CD4-positive, CD25-positive, alpha-beta regulatory T cell (primary cell): ENCODE data around the gene AKAP10. TPM values are rescaled to one million over a fixed set of nuclear protein-coding genes. Genes with fewer than 3 reads are reported as not detected.
A peak's percentile ranks its signal among the peaks of the same experiment; 100 is the strongest.

Experiments
- ATAC-seq, 2 donors: fragments of 150-1000 bp; cut with Tn5 transposase; one replicate each; pipeline ENCODE4 v1.10.0; 2021; ENCODE audit warnings: low read depth in 2 of 2, moderate number of reproducible peaks in 2 of 2, moderate library complexity in 1 of 2
- DNase-seq, 3 donors: peaks; one replicate each; pipeline versions ENCODE4 v3.0.0 to v3.0.0-alpha.2; 2012 to 2022; ENCODE audit warnings: mixed read lengths in 1 of 3
- H3K27ac ChIP-seq: one replicate; pipeline ENCODE4 v1.7.0; 2013; ENCODE audit warnings: mild to moderate bottlenecking, low read length; ENCODE audit not compliant: insufficient read depth, poor library complexity, severe bottlenecking
- H3K27me3 ChIP-seq: one replicate; pipeline ENCODE4 v1.7.0; 2013; ENCODE audit warnings: low read length; ENCODE audit not compliant: control insufficient read depth, insufficient read depth
- H3K36me3 ChIP-seq: one replicate; pipeline ENCODE4 v1.7.0; 2013; ENCODE audit warnings: mild to moderate bottlenecking, low read length, moderate library complexity; ENCODE audit not compliant: control insufficient read depth, insufficient read depth
- H3K4me1 ChIP-seq: 2 replicates; pipeline ENCODE4 v1.7.0; 2013; ENCODE audit warnings: mild to moderate bottlenecking, low read length; ENCODE audit not compliant: insufficient read depth, control insufficient read depth, poor library complexity, severe bottlenecking
- H3K4me3 ChIP-seq: one replicate; pipeline ENCODE4 v1.7.0; 2013; ENCODE audit warnings: low read depth, mild to moderate bottlenecking, low read length, moderate library complexity
- H3K9me3 ChIP-seq, 2 experiments: 1 replicate in 1 of 2; 2 replicates in 1 of 2; pipeline ENCODE4 v1.7.0; 2013; ENCODE audit warnings: low read length in 2 of 2, mild to moderate bottlenecking in 1 of 2, moderate library complexity in 1 of 2; ENCODE audit not compliant: control insufficient read depth in 2 of 2
- H3K27ac Mint-ChIP-seq, 3 donors: one replicate each; pipeline ENCODE4 v1.8.0; 2020 to 2022; ENCODE audit warnings: mild to moderate bottlenecking in 3 of 3, mixed read lengths in 3 of 3, moderate library complexity in 2 of 3
- H3K27me3 Mint-ChIP-seq: one replicate; pipeline ENCODE4 v1.8.0; 2022; ENCODE audit warnings: mild to moderate bottlenecking, mixed read lengths
- H3K36me3 Mint-ChIP-seq: one replicate; pipeline ENCODE4 v1.8.0; 2020; ENCODE audit warnings: mixed read lengths
- H3K4me1 Mint-ChIP-seq, 4 donors: one replicate each; pipeline ENCODE4 v1.8.0; 2020 to 2022; ENCODE audit warnings: mixed read lengths in 4 of 4, mild to moderate bottlenecking in 1 of 4
- H3K4me3 Mint-ChIP-seq, 4 donors: one replicate each; pipeline ENCODE4 v1.8.0; 2020 to 2022; ENCODE audit warnings: mild to moderate bottlenecking in 4 of 4, mixed read lengths in 4 of 4, moderate library complexity in 3 of 4
- H3K9me3 Mint-ChIP-seq, 7 donors: one replicate each; pipeline ENCODE4 v1.8.0; 2020 to 2022; ENCODE audit warnings: mixed read lengths in 7 of 7, mild to moderate bottlenecking in 3 of 7, moderate library complexity in 2 of 7
- polyA plus RNA-seq, 4 donors: library from polyadenylated mRNA; unstranded; fragments of 300-500 nt; fragmentation: Illumina TruSeq; gene quantifications; one replicate each; pipeline ENCODE4 v1.2.3, GENCODE V29; 2021
- total RNA-seq: library from RNA; stranded (reverse); gene quantifications from one replicate; pipeline ENCODE4 v1.2.3, GENCODE V29; 2022

Gene AKAP10
- total and polyA plus RNA-seq, 5 donors from 2014 or later: 17.7 to 46.2 (median 19.0) TPM

DNA sequence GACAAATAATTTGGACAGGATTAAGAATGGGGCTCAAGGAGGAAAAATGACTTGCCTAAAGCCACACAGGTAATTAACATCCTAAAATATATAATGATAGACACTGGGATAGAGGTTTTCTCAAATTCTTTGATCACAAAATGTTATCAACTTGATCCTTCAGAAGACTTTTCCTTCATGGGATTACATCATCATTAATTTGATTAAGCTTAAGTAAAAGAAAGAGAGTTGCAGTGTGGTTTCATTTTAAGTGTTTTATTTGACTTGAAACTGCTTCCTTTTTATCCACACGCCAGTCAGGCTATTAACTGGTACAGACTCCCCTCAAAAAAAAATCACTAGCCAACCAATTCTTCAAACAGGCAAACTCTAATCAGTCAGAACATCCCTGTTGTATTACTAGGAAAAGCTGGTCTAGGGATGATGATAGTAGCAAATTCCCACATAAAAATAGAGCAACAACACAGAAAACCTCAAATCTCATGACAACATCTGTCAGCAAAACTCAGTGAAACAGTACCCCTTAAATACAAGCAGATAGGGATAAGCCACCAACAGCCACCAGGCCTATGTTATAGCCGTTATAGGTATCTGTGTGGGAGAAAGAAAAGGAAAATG lies 32.5 kb downstream of the AKAP10 start:
- DNase-seq (no peak), ATAC-seq (no peak)
- H3K36me3 Mint-ChIP-seq: peaks cover 36% of the 10 kb centered on the region
- Histone ChIP-seq H3K9me3 (no peaks in the 10 kb centered on the region), H3K27me3 (no peaks in the 10 kb centered on the region), H3K27ac (no peak overlapping the region), H3K36me3 (peaks cover 64% of the 10 kb centered on the region), H3K4me1 (peaks cover 9% of the 10 kb centered on the region), H3K4me3 (no peak overlapping the region)
- no peak overlapping the region for H3K4me3 Mint-ChIP-seq
- H3K27ac Mint-ChIP-seq: peak overlapping the region in 2 of 3 donors; percentile 2 to 44
- H3K4me1 Mint-ChIP-seq: peaks cover 18 to 61% (median 53%) of the 10 kb centered on the region in 4 donors
- H3K27me3 Mint-ChIP-seq: no peaks in the 10 kb centered on the region
- H3K9me3 Mint-ChIP-seq: no peaks in the 10 kb centered on the region

DNA sequence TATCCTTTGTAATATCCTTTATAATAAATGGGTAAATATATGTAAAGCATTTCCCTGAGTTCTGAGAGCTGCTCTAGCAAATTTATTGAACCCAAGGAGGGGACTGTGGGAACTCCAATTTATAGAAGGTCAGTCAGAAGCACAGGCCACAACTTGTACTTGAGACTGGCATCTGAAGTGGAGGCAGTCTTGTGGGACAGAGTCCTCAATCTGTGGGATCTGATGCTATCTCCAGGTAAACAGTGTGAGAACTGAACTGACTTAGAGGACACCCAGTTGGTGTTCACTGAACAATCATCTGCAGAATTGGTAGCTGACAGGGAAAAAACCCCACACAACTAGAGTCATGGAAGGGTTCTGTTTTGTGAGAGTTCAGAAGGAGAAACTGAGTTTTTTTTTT lies 34.0 kb downstream of the AKAP10 start:
- Histone ChIP-seq H3K4me1 (peaks cover 7% of the 10 kb centered on the region), H3K27me3 (no peaks in the 10 kb centered on the region), H3K9me3 (no peaks in the 10 kb centered on the region), H3K27ac (no peak overlapping the region), H3K36me3 (peaks cover 75% of the 10 kb centered on the region), H3K4me3 (no peak overlapping the region)
- peaks cover 39% of the 10 kb centered on the region for H3K36me3 Mint-ChIP-seq
- DNase-seq: no peak
- H3K27me3 Mint-ChIP-seq: no peaks in the 10 kb centered on the region
- H3K4me1 Mint-ChIP-seq: peaks cover 12 to 55% (median 47%) of the 10 kb centered on the region in 4 donors
- no peak overlapping the region for H3K4me3 Mint-ChIP-seq
- ATAC-seq: no peak
- H3K27ac Mint-ChIP-seq: peak overlapping the region in 2 of 3 donors; percentile 66 to 68
- H3K9me3 Mint-ChIP-seq: no peaks in the 10 kb centered on the region

DNA sequence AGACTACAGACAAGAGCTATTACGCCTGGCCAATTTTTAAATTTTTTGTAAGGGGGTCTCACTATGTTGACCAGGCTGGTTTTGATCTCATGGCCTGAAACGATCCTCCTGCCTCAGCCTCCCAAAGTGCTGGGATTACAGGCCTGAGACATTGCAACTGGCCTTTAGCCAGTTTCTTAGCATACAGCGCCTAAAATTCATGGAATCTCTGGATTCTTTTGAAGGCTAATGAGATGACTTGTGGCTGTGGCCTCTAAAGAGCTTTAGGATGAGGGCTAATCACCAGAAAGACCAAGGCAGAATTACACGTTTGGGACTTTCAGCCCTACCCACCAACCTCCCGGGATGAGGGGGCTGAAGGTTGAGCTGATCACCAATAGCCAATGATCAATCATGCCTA lies 34.6 kb downstream of the AKAP10 start:
- no peak overlapping the region for H3K27ac ChIP-seq
- Mint-ChIP-seq H3K27ac (peak overlapping the region in 2 of 3 donors; percentile 40 to 68), H3K36me3 (peaks cover 33% of the 10 kb centered on the region), H3K4me1 (peaks cover 7 to 49% (median 41%) of the 10 kb centered on the region in 4 donors), H3K4me3 (no peak overlapping the region), H3K27me3 (no peaks in the 10 kb centered on the region), H3K9me3 (no peaks in the 10 kb centered on the region)
- no peak for DNase-seq
- H3K36me3 ChIP-seq: peaks cover 73% of the 10 kb centered on the region
- no peaks in the 10 kb centered on the region for H3K27me3 ChIP-seq
- no peak overlapping the region for H3K4me3 ChIP-seq
- no peaks in the 10 kb centered on the region for H3K9me3 ChIP-seq
- no peak for ATAC-seq
- peaks cover 7% of the 10 kb centered on the region for H3K4me1 ChIP-seq

DNA sequence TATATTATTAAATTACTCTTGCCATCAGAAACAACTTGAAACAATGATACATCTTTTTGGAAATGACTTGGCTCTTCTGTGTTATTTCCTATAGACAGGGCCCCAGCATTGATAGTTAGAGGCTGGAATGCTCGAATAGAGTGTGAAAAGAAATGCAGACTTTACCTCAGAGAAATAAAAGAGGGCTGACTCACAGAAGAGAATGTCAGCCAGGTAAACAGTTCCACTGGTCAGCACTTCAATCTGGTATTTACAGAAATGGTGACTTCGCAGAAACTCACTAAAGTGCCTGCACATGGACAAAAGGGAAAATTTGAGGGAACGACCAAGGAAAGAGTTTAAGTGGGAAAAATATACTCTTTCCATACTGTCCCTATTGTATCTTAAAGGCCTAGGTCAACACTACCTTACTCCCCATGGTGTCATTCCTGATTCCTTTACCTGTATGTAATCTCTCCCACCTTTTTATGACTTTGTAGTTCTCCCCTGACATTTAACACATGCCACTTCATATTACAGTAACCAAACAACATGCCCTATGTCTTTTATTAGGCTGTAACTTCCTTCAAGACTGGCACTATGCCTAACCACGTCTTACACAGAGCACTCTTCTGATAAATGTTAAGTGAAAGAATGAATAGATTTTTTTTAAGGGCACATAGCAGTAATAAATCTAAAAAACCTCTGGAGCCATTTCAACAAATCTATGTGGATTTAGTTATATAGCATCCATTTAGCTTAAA lies 36.7 kb downstream of the AKAP10 start:
- ATAC-seq (no peak), DNase-seq (no peak)
- H3K36me3 ChIP-seq: peaks cover 71% of the 10 kb centered on the region
- H3K27ac Mint-ChIP-seq: peak overlapping the region in 2 of 3 donors; percentile 16 to 79
- H3K27me3 Mint-ChIP-seq: no peaks in the 10 kb centered on the region
- peaks cover 40% of the 10 kb centered on the region for H3K36me3 Mint-ChIP-seq
- H3K27ac ChIP-seq: no peak overlapping the region
- no peak overlapping the region for H3K4me3 ChIP-seq
- no peaks in the 10 kb centered on the region for H3K27me3 ChIP-seq
- H3K9me3 ChIP-seq: no peaks in the 10 kb centered on the region
- H3K4me3 Mint-ChIP-seq: no peak overlapping the region
- peaks cover 7% of the 10 kb centered on the region for H3K4me1 ChIP-seq
- H3K4me1 Mint-ChIP-seq: peaks cover 6 to 40% (median 35%) of the 10 kb centered on the region in 4 donors
- no peaks in the 10 kb centered on the region for H3K9me3 Mint-ChIP-seq

DNA sequence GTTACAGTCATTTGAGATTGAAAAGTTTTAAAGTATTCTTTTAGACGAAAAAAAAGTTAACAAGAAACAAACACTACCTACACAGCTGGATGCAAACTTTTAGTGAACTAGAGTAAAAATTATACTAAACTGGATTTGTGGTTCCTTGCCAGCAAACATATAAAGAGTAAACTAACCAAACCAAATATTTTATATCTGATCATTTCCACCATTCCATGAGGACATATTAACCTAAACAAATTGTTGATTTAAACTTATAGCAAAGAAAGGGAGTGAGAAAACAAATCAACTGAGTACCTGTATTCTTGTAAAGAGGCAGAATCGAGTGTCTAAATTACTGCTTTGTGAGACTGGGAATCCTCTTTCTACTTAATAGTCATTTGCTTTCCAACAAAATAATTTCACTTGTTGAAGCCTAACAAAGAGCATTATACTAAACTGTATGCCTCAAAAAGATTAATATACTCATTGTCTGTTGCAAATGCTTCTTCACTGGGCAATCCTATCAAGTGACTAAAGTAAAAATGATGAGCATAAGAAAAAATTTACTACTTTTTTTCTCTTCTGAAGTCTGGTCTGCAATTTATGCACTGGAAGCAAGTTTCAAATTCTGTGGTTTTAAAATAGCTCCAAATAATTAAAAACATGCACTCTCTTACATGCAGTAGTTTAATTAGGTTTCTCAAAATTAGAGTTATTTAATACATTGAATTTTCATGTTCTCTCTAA lies 37.5 kb downstream of the AKAP10 start:
- no peak overlapping the region for H3K27ac ChIP-seq
- Mint-ChIP-seq H3K27ac (peak overlapping the region in 2 of 3 donors; percentile 15 to 16), H3K9me3 (no peaks in the 10 kb centered on the region), H3K36me3 (peaks cover 38% of the 10 kb centered on the region), H3K27me3 (no peaks in the 10 kb centered on the region), H3K4me1 (peaks cover 1 to 37% (median 31%) of the 10 kb centered on the region in 4 donors), H3K4me3 (no peak overlapping the region)
- peaks cover 3% of the 10 kb centered on the region for H3K4me1 ChIP-seq
- H3K4me3 ChIP-seq: no peak overlapping the region
- no peaks in the 10 kb centered on the region for H3K27me3 ChIP-seq
- no peaks in the 10 kb centered on the region for H3K9me3 ChIP-seq
- DNase-seq (no peak), ATAC-seq (no peak)
- peaks cover 72% of the 10 kb centered on the region for H3K36me3 ChIP-seq

DNA sequence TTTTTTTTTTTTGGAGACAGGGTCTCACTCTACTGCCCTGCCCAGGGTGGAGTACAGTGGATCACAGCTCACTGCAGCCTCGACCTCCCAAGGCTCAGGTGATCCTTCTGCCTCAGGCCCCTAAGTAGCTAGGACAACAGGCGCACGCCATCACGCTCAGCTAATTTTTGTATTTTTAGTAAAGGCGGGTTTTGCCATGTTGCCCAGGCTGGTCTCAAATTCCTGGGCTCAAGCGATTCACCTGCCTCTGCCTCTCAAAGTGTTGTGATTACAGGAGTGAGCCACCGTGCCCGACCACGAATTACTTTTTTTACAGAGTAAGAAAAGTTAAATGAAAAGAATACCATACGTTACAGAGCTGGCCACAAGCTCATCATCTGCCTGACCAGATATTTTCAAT lies 38.9 kb downstream of the AKAP10 start:
- Histone ChIP-seq H3K4me1 (no peaks in the 10 kb centered on the region), H3K36me3 (peaks cover 74% of the 10 kb centered on the region), H3K4me3 (no peak overlapping the region), H3K27me3 (no peaks in the 10 kb centered on the region), H3K27ac (no peak overlapping the region), H3K9me3 (no peaks in the 10 kb centered on the region)
- Mint-ChIP-seq H3K9me3 (no peaks in the 10 kb centered on the region), H3K27me3 (no peaks in the 10 kb centered on the region), H3K4me3 (no peak overlapping the region), H3K36me3 (peaks cover 30% of the 10 kb centered on the region), H3K4me1 (peaks cover 0 to 23% (median 21%) of the 10 kb centered on the region in 4 donors), H3K27ac (no peak overlapping the region)
- no peak for DNase-seq
- ATAC-seq: no peak

DNA sequence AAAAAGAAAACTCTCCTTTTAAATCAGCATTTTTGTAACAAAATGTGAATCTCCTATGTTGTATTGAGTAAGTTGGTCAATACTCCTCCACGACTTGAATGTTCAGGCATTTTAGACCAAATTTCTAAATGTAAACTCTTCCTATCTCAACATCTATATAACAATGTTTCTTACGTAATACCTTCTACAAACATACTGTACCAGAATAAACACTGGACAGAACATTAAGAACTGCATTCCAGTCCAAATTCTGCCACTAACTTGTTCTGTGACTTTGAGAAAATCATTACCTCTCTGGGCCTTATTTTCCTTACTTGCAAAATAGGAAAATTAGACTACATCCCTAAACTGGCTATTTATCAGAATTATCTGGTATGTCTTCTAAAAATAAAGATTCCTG lies 40.1 kb downstream of the AKAP10 start:
- H3K27me3 Mint-ChIP-seq: no peaks in the 10 kb centered on the region
- H3K9me3 Mint-ChIP-seq: no peaks in the 10 kb centered on the region
- Histone ChIP-seq H3K27ac (no peak overlapping the region), H3K4me3 (no peak overlapping the region), H3K36me3 (peaks cover 80% of the 10 kb centered on the region), H3K4me1 (no peaks in the 10 kb centered on the region), H3K27me3 (no peaks in the 10 kb centered on the region), H3K9me3 (no peaks in the 10 kb centered on the region)
- H3K36me3 Mint-ChIP-seq: peaks cover 32% of the 10 kb centered on the region
- no peak overlapping the region for H3K4me3 Mint-ChIP-seq
- no peak for ATAC-seq
- DNase-seq: no peak
- H3K27ac Mint-ChIP-seq: no peak overlapping the region
- peaks cover 0 to 14% (median 10%) of the 10 kb centered on the region in 4 donors for H3K4me1 Mint-ChIP-seq
